Hepatocyte (in vitro differentiated cells): ENCODE results near the gene IFNGR2. TPM values are rescaled to one million over a fixed set of nuclear protein-coding genes. Genes with fewer than 3 reads are reported as not detected.

Experiments
- DNase-seq: peaks from one replicate; pipeline ENCODE4 v3.0.0-alpha.2; 2016; ENCODE audit warnings: low spot score
- H2AFZ ChIP-seq: fragments of 200-600 bp; sonication (generic); 2 replicates; pipeline ENCODE4 v1.6.0; 2016; ENCODE audit warnings: antibody characterized with exemption, mild to moderate bottlenecking
- H3K27ac ChIP-seq: fragments of 200-600 bp; sonication (generic); 2 replicates; pipeline ENCODE4 v1.5.1; 2016; ENCODE audit warnings: mild to moderate bottlenecking
- H3K27me3 ChIP-seq: fragments of 200-600 bp; sonication (generic); 2 replicates; pipeline ENCODE4 v1.6.1; 2016
- H3K36me3 ChIP-seq: fragments of 200-600 bp; sonication (generic); replicated peaks from 2 replicates; pipeline ENCODE4 v1.5.1; 2016; ENCODE audit warnings: low read depth; ENCODE audit not compliant: insufficient read depth
- H3K4me1 ChIP-seq: fragments of 200-600 bp; sonication (generic); 2 replicates; pipeline ENCODE4 v1.5.1; 2016; ENCODE audit warnings: mild to moderate bottlenecking, moderate library complexity; ENCODE audit not compliant: insufficient read depth
- H3K4me2 ChIP-seq: fragments of 200-600 bp; sonication (generic); 2 replicates; pipeline ENCODE4 v1.6.0; 2016
- H3K4me3 ChIP-seq: fragments of 200-600 bp; sonication (generic); 2 replicates; pipeline ENCODE4 v1.5.1; 2016; ENCODE audit warnings: mild to moderate bottlenecking
- H3K79me2 ChIP-seq: fragments of 200-600 bp; sonication (generic); 2 replicates; pipeline ENCODE4 v1.6.0; 2017; ENCODE audit warnings: mild to moderate bottlenecking
- H3K9me2 ChIP-seq: fragments of 200-600 bp; sonication (generic); replicated peaks from 2 replicates; pipeline ENCODE4 v1.6.0; 2017; ENCODE audit warnings: mild to moderate bottlenecking; ENCODE audit not compliant: insufficient read depth
- H3K9me3 ChIP-seq: fragments of 200-600 bp; sonication (generic); 2 replicates; pipeline ENCODE4 v1.5.1; 2016; ENCODE audit warnings: low read depth, mild to moderate bottlenecking
- H4K20me1 ChIP-seq: fragments of 200-600 bp; sonication (generic); 2 replicates; pipeline ENCODE4 v1.6.0; 2016; ENCODE audit warnings: mild to moderate bottlenecking; ENCODE audit not compliant: insufficient read depth, poor library complexity, severe bottlenecking
- CTCF ChIP-seq: fragments of 200-600 bp; sonication (generic); IDR thresholded peaks from 2 replicates; pipeline ENCODE4 v1.5.1; 2016; ENCODE audit warnings: antibody characterized with exemption, mild to moderate bottlenecking; ENCODE audit not compliant: poor library complexity
- EZH2 ChIP-seq: fragments of 200-600 bp; sonication (generic); IDR thresholded peaks from 2 replicates; pipeline ENCODE4 v1.6.1; 2016; ENCODE audit warnings: antibody characterized with exemption, mild to moderate bottlenecking, borderline replicate concordance
- EZH2phosphoT487 ChIP-seq: fragments of 200-600 bp; sonication (generic); IDR thresholded peaks from one replicate; pipeline ENCODE4 v1.6.1; 2018; ENCODE audit warnings: antibody characterized with exemption, mild to moderate bottlenecking, low read depth, moderate library complexity; ENCODE audit not compliant: unreplicated experiment, severe bottlenecking
- WGBS: methylation state at CpG from one replicate; pipeline ENCODE4 v1.1.6; 2016; ENCODE audit warnings: low lambda C conversion rate; ENCODE audit errors: missing lambda C conversion rate; 5-methylcytosine and 5-hydroxymethylcytosine counted together
- polyA plus RNA-seq: library from polyadenylated mRNA; unstranded; fragments of >200 nt; fragmentation: Nextera tagmentation; extraction: Ambion mirVana; gene quantifications from 2 replicates; pipeline ENCODE4 v1.2.1, GENCODE V29; 2016
- total RNA-seq: library from RNA; depleted of rRNA; stranded (reverse); fragments of >200 nt; gene quantifications from 2 replicates; pipeline ENCODE4 v1.2.3, GENCODE V29; 2014

IFNGR2 gene
- total and polyA plus RNA-seq, 2 experiments from 2014 or later: 53.4 to 66.7 TPM

GRCh38 chr21:33418691-33419090 lies 15.5 kb downstream of the IFNGR2 start:
- 66% methylated on average over 2 of the region's 2 CpGs for WGBS
- Histone ChIP-seq H3K9me2 (no peaks in the 10 kb centered on the region), H3K79me2 (peaks cover 67% of the 10 kb centered on the region), H3K9me3 (no peaks in the 10 kb centered on the region), H3K4me2 (no peak overlapping the region), H3K4me3 (no peak overlapping the region), H4K20me1 (peaks cover 2% of the 10 kb centered on the region), H2AFZ (no peak overlapping the region), H3K36me3 (no peaks in the 10 kb centered on the region), H3K27me3 (no peaks in the 10 kb centered on the region), H3K4me1 (peaks cover 15% of the 10 kb centered on the region), H3K27ac (peak overlapping the region; percentile 31)
- TF ChIP-seq EZH2 (no peak), CTCF (no peak), EZH2phosphoT487 (no peak)
- DNase-seq: no peak

- H3K36me3 ChIP-seq: no peaks in the 10 kb centered on the region
- no peaks in the 10 kb centered on the region for H3K9me3 ChIP-seq
- peaks cover 58% of the 10 kb centered on the region for H3K79me2 ChIP-seq
- H3K27ac ChIP-seq: no peak overlapping the region
- DNase-seq: no peak
- 93% methylated on average over 12 of the region's 12 CpGs for whole genome bisulfite sequencing
- H3K27me3 ChIP-seq: no peaks in the 10 kb centered on the region
- H4K20me1 ChIP-seq: no peaks in the 10 kb centered on the region
- no peak overlapping the region for H3K4me2 ChIP-seq
- TF ChIP-seq EZH2: no peak
- TF ChIP-seq EZH2phosphoT487: no peak
- no peak for TF ChIP-seq CTCF
- H3K4me1 ChIP-seq: peaks cover 11% of the 10 kb centered on the region
- no peak overlapping the region for H2AFZ ChIP-seq
- H3K4me3 ChIP-seq: no peak overlapping the region
- H3K9me2 ChIP-seq: no peaks in the 10 kb centered on the region
Observed at GRCh38 chr21:33419538-33420123, 16.4 kb downstream of the IFNGR2 start.

- Histone ChIP-seq H3K9me2 (no peaks in the 10 kb centered on the region), H3K27me3 (no peaks in the 10 kb centered on the region), H3K36me3 (no peaks in the 10 kb centered on the region), H3K79me2 (peaks cover 36% of the 10 kb centered on the region), H3K4me3 (no peak overlapping the region), H3K4me2 (no peak overlapping the region), H4K20me1 (no peaks in the 10 kb centered on the region), H3K4me1 (peaks cover 8% of the 10 kb centered on the region), H3K27ac (no peak overlapping the region), H3K9me3 (no peaks in the 10 kb centered on the region), H2AFZ (no peak overlapping the region)
- DNase-seq: no peak
- no peak for TF ChIP-seq EZH2
- 98% methylated on average over 5 of the region's 5 CpGs for WGBS
Observed at GRCh38 chr21:33421713-33422393, 18.6 kb downstream of the IFNGR2 start.

GRCh38 chr21:33424214-33424613 lies 21.0 kb downstream of the IFNGR2 start:
- Histone ChIP-seq H3K9me2 (no peaks in the 10 kb centered on the region), H3K4me2 (no peak overlapping the region), H4K20me1 (no peaks in the 10 kb centered on the region), H3K4me1 (peaks cover 4% of the 10 kb centered on the region), H3K4me3 (no peak overlapping the region), H3K27ac (no peak overlapping the region), H2AFZ (no peak overlapping the region), H3K36me3 (no peaks in the 10 kb centered on the region), H3K9me3 (no peaks in the 10 kb centered on the region), H3K79me2 (peaks cover 16% of the 10 kb centered on the region), H3K27me3 (no peaks in the 10 kb centered on the region)
- 98% methylated on average over 9 of the region's 9 CpGs for WGBS
- TF ChIP-seq EZH2phosphoT487 (no peak), CTCF (no peak), EZH2 (no peak)
- no peak for DNase-seq
